ENCODE results near the gene RELN. TPM values are rescaled to one million over a fixed set of nuclear protein-coding genes. Genes with fewer than 3 reads are reported as not detected.

RELN gene
- total RNA-seq, 4 donors from 2014 or later: 1.8 to 47.4 (median 6.7) TPM

GRCh38 chr7:103866919-103867318 lies 122.5 kb downstream of the RELN start:
- Histone ChIP-seq H3K4me1 (no peaks in the 10 kb centered on the region), H3K36me3 (no peaks in the 10 kb centered on the region), H3K27ac (no peak overlapping the region), H3K4me3 (no peak overlapping the region), H3K27me3 (no peaks in the 10 kb centered on the region), H3K9me3 (no peaks in the 10 kb centered on the region)
- intact Hi-C loops (cut with DNase I; ENCODE audit: low total_unique reads): no loop called here
- TF ChIP-seq POLR2A (IDR thresholded peaks at IDR 0.05) (no peak), CTCF (IDR thresholded peaks at IDR 0.05) (no peak)
- DNase-seq: no peak

GRCh38 chr7:103865442-103865841 lies 124.0 kb downstream of the RELN start:
- H3K9me3 ChIP-seq: no peaks in the 10 kb centered on the region
- H3K36me3 ChIP-seq: no peaks in the 10 kb centered on the region
- TF ChIP-seq POLR2A (IDR thresholded peaks at IDR 0.05) (no peak), CTCF (IDR thresholded peaks at IDR 0.05) (no peak)
- intact Hi-C loops (cut with DNase I; ENCODE audit: low total_unique reads): no loop called here
- H3K4me3 ChIP-seq: no peak overlapping the region
- DNase-seq: no peak
- H3K27ac ChIP-seq: no peak overlapping the region
- no peaks in the 10 kb centered on the region for H3K4me1 ChIP-seq
- no peaks in the 10 kb centered on the region for H3K27me3 ChIP-seq

- no peaks in the 10 kb centered on the region for H3K27me3 ChIP-seq
- H3K4me1 ChIP-seq: no peaks in the 10 kb centered on the region
- DNase-seq: no peak
- H3K9me3 ChIP-seq: no peaks in the 10 kb centered on the region
- H3K4me3 ChIP-seq: no peak overlapping the region
- TF ChIP-seq CTCF (IDR thresholded peaks at IDR 0.05) (no peak), POLR2A (IDR thresholded peaks at IDR 0.05) (no peak)
- H3K27ac ChIP-seq: no peak overlapping the region
- H3K36me3 ChIP-seq: no peaks in the 10 kb centered on the region
- intact Hi-C loops (cut with DNase I; ENCODE audit: low total_unique reads): no loop called here
Observed at GRCh38 chr7:103862302-103863035, 127.0 kb downstream of the RELN start.

- TF ChIP-seq CTCF (IDR thresholded peaks at IDR 0.05): no peak
- TF ChIP-seq POLR2A (IDR thresholded peaks at IDR 0.05): no peak
Observed at GRCh38 chr7:103859709-103860108, 129.7 kb downstream of the RELN start.

GRCh38 chr7:103857435-103857834 lies 132.0 kb downstream of the RELN start:
- intact Hi-C loops (cut with DNase I; ENCODE audit: low total_unique reads): no loop called here
- Histone ChIP-seq H3K27ac (no peak overlapping the region), H3K27me3 (no peaks in the 10 kb centered on the region), H3K4me1 (no peaks in the 10 kb centered on the region), H3K4me3 (no peak overlapping the region), H3K9me3 (no peaks in the 10 kb centered on the region), H3K36me3 (no peaks in the 10 kb centered on the region)
- DNase-seq: no peak
- no peak for TF ChIP-seq POLR2A (IDR thresholded peaks at IDR 0.05)

More at GRCh38 chr7:103859709-103860108, 129.7 kb downstream of the RELN start:
- no peak for DNase-seq
- Histone ChIP-seq H3K4me3 (no peak overlapping the region), H3K9me3 (no peaks in the 10 kb centered on the region), H3K27ac (no peak overlapping the region), H3K36me3 (no peaks in the 10 kb centered on the region), H3K4me1 (no peaks in the 10 kb centered on the region), H3K27me3 (no peaks in the 10 kb centered on the region)
- intact Hi-C loops (cut with DNase I; ENCODE audit: low total_unique reads): no loop called here
